CD4-positive, alpha-beta T cell treated with Interleukin-2 at 100 ng/mL for 4 hours (primary cell): ENCODE measurements around the gene STRBP.
"Not testable (repeated sequence)": the region's sequence is repeated elsewhere in the genome, so short reads cannot be mapped to it uniquely, and the experiment has no call there.

Source experiments
- DNase-seq: peaks from one replicate; pipeline ENCODE4 v3.0.0-alpha.2; 2020; ENCODE audit warnings: low spot score

The STRBP gene

DNA sequence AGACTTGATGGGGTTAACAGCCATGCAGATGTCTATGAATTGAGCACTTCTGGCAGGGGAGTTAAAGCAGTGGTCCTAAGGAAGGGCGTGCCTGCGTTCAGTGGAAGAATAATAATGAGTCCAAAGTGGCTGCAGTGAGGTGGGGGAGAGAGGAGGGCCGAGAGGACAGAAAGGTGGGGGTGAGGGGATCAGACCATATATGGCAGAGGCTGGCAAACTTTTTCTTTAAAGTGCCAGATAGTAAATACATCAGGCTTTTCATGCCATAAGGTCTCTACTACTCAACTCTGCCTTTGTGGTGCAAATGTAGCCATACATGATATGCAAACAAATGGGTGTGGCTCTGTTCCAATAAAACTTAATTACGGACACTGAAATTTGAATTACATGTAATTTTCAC, 77.1 kb downstream of the STRBP start:
- DNase-seq: no peak

DNA sequence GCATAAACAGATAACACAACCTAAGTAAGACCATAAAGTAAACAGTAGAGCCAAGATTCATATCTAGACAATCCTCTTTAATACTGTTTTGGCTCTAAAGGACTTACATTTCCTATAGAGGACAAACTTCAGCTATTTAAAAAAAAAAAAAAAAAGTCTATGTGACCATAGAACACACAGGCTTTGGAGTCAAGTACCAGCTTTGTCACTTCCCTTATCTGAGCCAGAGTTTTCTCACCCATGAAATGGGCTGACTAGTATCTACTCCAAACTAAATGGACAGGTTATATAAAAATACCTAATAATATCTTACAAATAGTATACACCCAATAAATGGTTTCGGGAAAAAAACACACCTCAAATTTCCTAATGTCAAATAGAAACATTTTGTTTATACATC, 81.3 kb downstream of the STRBP start:
- no peak for DNase-seq

DNA sequence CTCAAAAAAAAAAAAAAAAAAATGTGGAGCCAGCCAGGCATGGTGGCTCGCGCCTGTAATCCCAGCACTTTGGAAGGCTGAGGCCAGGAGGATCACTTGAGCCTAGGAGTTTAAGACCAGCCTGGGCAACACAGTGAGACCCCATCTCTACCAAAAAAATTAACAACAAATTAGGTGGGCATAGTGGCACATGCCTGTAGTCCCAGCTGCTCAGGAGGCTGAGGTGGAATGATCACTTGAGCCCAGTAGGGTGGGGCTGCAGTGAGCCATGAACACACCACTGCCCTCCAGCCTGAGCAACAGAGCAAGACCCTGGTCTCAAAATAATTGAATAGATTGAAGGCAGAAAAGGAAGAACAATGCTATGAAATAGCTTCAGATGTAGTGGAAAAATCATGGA, 82.4 kb downstream of the STRBP start:
- DNase-seq: not testable (repeated sequence)

DNA sequence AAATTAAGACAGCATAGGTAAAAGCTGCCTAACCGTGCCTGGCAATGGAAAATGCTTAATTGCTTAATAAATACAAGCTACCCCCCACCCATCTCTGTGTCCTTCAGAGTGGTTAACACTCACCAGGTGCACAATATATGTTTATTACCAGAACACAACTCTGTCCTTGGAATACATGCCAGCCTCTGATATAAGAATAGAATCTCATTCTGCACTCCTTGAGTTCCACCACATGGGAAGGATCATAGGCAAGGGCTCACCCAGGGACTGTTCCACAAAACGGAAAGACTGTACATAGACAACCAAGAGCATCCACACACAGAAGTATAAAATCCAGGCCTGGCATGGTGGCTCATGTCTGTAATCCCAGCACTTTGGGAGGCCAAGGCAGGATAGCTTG, 91.4 kb downstream of the STRBP start:
- DNase-seq: no peak

DNA sequence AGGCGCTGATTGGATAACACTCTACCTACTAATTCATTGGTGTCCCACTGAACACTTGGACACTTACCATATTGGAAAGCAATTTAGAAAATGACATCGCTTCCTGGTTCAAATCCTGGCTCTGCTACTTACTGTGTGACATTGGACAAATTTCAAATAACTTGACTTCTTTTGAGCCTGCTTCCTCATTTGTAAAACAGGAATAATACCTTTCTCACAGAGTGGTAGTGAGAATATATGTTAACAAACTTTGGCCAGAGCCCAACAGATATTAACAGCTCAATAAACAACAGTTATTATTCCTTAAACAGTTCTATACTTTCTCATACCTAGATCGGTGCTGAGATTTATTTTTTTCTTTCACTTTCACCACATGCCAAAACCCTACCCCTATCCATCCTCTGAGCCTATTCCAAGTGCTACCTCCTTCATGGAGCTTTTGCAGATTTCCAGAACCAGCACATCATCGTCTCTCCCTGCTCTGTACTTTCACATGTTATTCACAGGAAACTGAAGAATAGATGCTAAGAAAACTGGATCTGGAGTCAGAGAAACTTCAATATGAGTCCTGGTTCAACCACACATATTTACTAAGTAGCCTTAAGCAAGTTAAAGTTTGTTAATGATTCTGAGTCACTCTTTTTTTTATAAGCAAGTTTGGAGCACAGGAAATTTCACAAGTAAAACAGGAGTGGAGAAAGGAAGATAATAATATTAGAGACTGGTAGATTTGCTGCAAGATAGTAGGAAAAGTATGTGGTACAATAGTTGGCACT, 92.3 kb downstream of the STRBP start:
- DNase-seq: no peak

DNA sequence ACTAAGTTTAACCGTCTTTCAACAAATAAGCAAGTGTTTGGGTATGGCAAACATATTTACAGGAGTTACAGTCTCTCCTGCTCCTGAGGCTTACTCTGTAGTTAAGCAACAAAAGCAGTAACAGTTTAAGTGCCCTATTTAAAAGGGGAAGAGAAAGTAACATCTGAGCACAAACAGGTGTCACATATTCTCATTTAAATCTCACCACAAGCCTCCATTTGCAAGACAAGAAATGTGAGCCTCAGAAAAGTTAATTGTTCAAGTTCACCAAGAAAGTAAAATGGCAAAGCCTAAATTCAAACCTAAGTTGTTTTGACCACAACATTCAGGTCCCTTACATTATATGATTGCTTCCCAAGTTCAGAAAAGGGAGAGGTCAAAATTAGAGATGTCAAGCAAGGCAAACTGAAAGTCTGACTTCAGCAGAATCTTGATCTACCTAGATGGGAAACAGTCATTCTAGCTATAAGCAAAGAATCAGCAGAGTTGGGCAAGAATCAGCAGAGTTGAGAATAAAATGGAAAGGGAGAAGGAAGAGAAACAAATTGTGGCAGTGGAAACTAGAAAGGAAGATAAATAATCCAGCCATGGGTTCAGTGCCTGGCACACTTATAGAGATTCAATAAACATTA, 93.4 kb downstream of the STRBP start:
- DNase-seq: no peak

DNA sequence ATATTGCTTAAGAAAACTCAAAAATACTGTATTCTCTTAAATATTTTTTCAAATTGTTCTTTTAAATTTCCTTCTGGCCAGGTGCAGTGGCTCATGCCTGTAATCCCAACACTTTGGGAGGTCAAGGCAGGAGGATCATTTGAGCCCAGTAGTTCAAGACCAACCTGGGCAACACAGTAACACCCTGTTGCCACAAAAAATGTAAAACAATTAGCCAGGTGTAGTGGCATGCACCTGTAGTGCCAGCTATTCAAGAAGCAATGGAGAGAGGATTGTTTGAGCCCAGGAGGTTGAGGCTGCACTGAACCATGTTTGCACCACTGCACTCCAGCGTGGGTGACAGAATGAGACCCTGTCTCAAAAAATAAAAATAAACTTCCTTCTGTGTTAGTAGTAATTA, 94.3 kb downstream of the STRBP start:
- DNase-seq: no peak

DNA sequence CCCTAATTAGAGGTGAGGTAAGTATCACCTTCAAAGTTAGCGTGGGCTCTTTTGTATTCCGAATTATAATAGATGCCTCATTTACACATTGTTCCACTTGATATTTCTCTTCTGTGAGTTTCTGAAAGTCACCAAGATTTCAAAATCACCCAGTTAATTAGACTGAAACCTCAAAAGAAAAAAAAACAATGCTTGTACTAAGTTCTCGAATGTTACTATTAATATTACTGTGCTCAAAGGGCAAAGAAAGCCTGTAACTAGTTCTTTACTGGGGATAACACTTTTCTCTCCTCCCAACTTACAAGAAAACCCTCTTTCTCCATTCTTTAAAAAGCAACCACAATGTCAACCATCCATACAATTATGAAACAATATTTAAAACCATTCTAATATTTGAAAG, 98.5 kb downstream of the STRBP start:
- DNase-seq: no peak

DNA sequence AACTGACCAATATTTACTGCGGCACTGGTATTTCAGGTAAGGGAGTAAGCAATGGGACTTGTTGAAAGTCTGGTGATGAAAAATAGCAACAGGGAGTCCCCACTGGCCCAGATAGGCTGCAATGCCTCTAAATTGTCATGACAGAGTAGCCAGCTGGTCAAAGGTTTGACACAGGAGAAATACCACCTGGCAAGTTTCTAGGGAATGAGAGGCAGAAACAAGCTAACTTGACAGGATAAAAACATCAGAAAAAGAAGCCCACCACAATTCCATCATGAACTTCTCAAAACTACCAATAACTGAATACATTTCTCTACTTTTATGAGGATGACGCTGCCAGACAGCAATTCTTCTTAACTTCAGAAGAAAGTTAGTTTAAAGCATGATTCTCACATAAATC, 99.8 kb downstream of the STRBP start:
- DNase-seq: no peak

DNA sequence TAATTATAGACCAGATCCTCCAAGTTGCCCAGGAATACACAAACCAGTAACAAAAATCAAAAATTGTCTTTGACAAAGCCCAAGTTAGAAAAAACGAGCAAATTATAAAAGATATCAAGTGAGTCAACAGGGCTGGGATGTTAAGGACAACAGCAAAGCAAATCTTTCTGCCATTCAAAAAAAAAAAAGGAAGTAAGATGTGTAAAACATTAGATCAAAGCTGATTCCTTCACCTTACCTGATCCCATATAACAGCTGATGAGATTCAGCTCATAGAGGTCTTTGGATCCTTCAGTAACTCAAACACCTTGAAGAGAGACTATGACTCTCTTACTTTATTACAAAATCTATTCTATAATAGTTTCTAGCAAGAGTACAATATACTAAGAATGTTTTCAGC, 100.9 kb downstream of the STRBP start:
- no peak for DNase-seq

DNA sequence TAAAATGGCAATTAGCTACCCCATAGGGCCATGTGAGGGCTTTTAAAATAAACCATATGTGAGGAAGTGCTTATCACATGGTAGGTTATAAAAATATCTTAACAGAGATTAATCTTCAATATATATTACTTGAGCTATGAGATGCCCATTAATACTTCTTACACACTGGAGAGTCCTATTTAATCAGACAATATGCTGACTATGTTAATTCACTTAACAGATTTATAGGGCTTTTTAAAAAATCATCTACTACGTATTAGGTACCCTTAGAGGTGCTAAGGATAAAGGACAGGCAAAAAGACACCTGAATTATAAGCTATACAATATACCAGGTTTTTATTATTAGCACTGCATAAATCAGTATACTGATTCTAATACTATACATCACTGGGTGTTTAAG, 102.6 kb downstream of the STRBP start:
- no peak for DNase-seq

DNA sequence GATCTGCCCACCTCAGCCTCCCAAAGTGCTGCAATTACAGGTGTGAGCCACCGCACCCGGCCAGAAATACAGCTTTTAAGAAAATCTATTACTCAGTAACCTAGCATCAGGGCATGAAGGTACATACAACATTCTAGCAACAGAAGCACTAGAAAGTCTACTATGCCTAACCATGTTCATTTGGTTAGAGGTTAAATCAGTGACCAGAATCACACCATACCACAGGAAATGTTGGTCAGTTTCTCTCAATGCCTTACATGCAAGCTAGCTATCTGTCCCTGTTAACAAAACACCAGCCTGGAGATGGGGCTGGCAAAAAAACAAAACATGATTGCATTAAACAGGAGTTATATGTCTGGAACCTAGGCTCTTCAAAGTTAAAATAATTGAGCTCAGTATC, 104.1 kb downstream of the STRBP start:
- DNase-seq: no peak

DNA sequence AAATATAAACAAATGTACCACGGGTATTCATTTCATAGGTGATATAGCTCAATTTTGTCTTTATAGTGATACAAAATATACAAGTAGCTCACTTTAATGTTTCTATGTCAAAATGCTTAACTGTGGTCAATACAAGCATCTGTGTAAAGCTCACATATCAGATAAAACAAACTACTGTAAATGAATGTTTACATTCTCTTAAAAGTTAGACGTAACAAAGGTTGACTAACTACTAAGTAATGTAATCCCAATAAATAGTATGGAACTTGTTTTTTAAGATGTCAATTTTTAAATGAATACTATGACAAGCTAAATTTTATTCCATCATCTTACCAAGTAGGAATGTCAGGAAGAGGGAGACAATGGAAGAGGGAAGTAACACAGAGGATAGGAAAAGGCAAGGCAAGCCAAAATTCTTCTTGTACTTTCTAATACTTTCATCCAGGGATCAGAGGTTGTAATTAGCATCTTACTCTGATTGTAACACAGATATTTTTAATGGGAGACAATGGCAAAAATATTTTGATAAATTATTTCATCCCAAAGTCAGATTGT, 105.5 kb downstream of the STRBP start:
- no peak for DNase-seq

DNA sequence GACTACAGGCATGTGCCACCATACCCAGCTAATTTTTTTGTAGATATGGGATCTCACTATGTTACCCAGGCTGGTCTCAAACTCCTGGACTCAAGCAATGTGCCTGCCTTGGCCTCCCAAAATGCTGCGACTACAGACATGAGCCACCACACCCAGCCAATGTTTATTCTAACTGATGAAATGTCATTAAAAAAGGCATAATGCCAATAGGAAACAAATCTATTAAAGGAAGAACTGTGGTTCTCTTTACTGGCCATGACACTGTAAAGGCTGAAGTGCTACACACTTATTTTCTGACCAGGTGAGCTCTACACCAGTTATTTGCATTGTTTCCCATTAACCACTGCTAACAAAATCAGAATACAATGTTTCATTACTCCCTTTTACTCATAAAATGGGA, 106.0 kb downstream of the STRBP start:
- no peak for DNase-seq

DNA sequence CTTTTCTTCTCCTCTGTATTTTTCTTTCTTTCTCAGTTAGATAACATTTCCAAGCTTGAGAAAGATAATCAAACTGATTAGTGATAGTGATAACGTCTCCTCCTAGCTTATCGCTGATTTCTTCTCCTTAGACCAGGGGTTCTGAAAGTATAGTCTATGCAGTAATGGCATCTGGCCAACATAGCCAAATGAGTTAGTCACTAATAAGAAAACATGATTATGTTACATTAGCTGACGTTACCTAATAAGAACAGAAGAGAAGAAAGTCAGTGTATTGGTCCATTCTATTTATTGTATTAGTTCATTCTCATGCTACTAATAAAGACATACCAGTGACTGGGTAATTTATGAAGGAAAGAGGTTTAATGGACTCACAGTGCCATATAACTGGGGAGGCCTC, 111.2 kb downstream of the STRBP start:
- no peak for DNase-seq

DNA sequence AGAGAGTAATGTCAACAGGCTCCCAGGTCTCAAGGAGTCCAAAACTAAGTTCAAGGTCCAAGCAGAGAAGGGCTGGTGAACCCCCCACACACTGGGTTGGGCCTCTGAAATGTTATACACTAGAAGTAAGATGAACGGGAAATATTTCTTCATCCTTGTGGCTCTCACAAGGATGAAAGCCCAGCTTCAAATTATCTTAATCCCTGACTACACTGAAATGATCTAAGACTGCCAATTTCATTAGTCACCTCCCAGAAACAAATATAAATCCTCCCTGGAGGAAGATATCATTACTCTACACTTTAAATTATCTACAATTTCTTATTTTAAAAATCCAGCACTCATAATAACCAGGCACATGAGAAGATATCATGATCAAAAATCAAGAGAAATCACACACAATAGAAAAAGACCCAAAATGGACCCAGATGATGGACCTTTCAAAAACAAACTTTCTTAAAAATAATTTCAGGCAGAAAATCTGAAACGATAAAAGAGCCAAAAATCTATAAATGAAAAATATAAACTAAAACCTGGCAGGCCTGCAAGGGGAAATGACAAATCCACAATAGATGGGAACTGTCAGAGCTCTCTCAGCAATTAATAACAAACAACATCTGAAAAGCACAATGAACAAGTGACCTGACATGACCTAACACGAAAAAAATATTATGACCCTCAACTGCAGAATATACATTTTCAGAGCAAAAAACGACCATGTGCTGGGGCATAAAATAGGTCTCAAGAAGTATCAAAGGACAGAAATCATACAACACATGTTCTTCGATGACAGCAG, 117.5 kb downstream of the STRBP start:
- no peak for DNase-seq

DNA sequence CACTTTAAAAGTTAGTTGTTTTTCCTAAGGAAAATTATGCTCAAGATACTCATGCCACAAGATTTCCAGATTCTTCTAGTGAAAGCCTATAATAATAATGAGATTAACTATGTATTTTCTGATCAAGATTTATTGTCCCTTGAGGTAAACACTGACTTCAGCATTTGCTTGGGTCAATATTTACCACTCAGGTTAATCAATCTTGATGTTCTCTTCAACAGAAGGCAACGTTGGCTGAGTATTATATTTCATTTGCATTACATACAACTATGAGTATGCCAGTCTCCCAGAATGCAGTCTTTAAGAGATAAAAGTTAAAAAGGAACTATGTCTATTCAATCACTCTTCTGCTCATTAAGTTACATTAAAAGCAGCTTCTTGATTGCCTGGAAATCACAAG, 119.3 kb downstream of the STRBP start:
- no peak for DNase-seq

DNA sequence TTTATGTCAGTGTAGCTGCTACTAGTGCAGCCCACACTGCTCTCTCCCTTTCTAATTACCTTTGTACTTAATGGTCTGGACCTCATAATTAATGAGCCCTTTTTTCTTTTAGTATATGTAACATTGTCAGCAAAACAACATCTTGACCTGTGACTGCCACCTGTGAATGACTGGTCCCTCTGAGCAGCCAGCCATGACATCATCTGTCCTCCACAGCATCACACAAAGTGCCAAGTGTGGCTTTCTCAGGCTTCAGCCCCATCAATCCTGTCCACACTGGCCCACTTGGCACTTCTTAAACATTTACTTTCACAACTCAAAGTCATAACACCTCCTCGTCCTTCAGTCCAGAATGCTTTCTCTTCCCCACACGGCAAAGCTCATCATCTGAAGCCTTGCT, 130.2 kb downstream of the STRBP start:
- no peak for DNase-seq

DNA sequence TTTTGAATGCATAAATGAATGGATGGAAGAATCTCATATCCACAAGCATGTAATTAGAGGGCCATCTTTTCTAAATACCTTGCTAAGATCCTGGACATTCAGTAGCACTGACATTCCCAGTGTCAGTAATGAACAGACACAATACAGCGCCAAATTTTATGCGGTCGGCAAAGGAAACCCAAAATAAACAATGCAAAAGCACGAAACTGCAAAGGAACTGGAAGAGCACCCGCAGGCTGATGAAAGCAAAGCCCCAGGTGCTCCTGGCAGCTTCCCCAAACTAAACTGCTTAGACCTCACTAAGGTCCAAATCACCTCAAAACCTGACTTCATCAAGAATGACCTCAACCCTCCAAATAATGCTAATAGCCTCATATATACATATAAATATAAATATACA, 133.0 kb downstream of the STRBP start:
- no peak for DNase-seq

DNA sequence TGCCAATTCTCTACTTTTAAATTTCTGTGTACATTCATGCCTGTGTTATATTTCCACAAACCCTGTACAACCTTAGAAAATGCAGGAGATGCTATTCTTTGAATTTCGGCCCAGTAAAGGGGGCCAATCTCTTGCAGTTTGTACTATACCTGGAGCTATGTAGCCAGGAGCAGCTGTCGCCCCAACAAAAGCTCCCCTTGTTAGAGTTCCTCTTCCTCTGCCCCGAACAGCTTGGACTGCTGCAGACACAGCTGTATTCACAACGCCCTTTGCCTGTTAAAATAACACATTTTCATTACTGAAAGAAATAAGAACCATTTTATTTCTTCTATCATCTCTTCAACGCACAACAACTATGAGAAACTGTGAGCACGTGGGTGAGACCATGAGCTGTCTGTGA, 135.7 kb downstream of the STRBP start:
- no peak for DNase-seq

DNA sequence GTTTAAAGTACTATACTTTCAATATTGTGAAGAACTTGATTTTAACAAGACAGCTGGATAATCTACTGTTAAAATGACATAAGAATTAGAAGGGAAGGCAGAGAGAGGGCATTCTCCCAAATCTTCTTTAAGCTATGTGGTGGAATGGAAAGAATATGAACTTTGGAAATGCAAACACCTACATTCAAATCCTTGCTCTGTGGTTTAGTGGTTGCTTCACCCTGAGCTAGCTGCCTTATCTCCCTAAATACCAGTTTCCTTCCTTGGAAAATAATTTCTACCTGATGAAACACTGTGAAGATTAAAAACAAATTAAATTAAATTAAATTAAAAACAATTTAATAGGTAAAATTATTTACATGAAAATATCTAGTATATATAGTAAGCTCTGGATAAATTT, 136.4 kb downstream of the STRBP start:
- DNase-seq: no peak

DNA sequence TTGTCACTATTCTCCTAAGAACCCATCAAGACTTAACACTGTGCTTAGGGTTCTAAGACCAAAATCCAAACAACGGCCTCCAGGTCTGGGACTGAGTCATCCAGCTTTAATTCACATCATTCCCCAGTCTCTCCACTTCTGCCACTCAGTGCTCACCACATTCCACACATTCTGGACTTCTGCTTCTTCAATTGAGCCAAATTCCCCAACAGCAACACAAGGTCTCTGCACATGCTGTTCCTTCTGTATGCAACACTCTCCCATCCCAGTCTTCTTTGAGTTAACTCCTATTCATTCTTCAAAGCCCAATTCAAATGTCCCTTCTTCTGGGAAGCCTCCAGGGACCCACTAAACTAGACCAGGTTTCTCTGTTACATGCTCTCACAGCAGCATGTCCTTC, 137.1 kb downstream of the STRBP start:
- no peak for DNase-seq

DNA sequence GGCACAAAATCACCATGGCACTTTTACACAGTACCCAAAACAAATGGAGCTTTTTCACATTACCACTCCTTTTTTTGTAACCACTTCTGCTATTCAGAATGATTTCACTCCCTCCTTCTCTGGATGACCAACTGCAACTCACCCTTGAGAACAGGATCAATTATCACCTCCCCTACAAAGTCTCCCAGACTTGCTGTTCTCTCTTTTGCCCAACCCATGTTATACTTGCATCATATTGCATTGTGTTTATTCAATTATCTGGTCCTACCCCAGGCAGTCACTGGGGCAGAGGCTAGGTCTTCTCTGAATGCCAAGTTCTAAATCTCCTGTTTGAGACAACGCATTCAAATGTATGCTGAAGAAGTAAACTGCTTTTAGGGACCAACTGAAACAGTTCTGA, 139.0 kb downstream of the STRBP start:
- no peak for DNase-seq
